HG03280 (cell line): Measurements from ENCODE around the gene ARID5B.

Experiments
- ATAC-seq: cut with Tn5 transposase; IDR thresholded peaks from one replicate; pipeline ENCODE4 v1.9.1; 2021; ENCODE audit warnings: mild to moderate bottlenecking, moderate library complexity; ENCODE audit not compliant: unreplicated experiment

The ARID5B gene

GRCh38 chr10:61987537-61987936, 86.0 kb downstream of the ARID5B start:
- ATAC-seq = peak; percentile 17

- ATAC-seq = peak; percentile 97
Measured at GRCh38 chr10:61987951-61988379, 86.5 kb downstream of the ARID5B start.

- no peak for ATAC-seq
Measured at GRCh38 chr10:61989995-61990760, 88.7 kb downstream of the ARID5B start.

- no peak for ATAC-seq
Measured at GRCh38 chr10:61990761-61991135, 89.2 kb downstream of the ARID5B start.

DNA sequence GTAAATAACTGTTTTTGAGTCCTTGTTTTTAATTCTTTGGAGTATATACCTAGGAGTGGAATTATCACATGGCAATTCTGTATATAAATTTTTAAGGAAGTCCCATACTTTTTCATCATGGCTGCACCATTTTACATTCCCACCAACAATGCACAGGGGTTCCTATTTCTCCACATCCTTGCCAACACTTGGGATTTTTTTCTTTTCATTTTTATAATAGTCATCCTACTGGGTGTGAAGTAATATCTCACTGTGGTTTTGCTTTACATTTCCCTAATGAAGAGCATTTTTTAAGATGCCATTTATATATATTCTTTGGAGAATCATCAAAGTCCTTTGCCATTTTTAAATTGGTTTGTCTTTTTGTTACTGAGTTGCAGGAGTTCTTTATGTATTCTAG, 89.7 kb downstream of the ARID5B start:
- ATAC-seq = no peak

DNA sequence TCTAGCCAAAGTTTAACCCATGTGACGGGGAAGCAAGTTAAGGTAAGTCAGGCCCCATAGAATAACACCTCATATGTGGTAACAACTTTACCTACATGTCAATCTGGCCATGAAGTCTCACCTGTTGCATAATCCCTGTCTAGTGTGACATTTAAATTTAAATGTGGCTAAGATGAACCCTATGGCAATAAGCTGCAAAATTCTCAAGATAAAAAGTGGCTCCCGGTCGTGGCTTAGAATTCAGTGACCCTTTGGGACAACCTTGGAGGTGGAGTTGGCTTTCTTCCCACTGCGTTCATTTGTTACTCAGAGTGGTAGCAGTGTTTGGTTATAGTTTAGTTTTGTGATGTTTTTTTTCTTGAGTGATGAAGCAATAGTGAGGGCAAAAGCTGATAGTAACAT, 90.6 kb downstream of the ARID5B start:
- ATAC-seq = no peak

DNA sequence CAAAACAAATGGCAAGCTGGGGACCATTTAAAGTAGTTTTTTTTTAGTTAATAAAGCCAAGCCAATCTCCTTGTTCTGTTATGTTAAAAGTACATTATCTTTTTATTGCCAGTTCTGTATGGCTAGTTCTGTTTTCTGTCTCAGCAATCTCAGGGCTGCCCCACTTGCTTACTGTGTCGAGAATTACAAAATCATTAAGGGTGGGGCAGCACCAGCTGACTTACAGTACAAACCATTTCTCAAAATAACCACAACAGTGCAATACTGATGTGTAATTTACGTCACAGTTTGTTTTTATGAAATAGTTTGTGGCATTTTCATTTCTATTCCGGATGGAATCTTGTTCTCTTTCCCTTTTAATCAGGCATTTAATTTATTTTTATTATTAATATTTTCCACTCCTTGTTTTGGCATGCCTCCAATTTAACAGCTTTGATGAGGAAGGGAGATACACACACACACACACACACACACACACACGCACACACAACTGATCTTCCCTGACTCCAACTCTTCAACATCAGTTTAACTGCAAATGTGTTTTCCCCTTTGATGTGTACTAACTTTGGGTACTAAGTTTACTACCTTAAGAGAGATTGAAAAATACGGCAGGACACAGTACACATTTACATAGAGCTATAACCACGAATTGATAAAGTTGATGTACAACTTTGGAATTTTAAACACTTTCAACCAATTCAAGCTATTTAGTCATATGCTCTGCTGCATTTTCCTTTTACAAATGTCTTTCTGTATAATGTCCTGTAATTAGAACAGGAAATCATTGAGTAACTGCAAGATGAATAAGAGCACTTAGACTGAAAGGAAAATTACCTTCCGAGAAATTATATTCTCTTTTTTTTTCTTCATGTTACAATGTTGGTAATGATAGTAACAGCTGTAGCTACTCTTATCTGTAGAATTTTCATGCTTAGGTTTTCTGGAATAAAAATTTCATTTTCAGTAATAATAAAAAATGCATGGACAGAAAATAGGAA, 91.5 kb downstream of the ARID5B start:
- ATAC-seq = peak; percentile 33

DNA sequence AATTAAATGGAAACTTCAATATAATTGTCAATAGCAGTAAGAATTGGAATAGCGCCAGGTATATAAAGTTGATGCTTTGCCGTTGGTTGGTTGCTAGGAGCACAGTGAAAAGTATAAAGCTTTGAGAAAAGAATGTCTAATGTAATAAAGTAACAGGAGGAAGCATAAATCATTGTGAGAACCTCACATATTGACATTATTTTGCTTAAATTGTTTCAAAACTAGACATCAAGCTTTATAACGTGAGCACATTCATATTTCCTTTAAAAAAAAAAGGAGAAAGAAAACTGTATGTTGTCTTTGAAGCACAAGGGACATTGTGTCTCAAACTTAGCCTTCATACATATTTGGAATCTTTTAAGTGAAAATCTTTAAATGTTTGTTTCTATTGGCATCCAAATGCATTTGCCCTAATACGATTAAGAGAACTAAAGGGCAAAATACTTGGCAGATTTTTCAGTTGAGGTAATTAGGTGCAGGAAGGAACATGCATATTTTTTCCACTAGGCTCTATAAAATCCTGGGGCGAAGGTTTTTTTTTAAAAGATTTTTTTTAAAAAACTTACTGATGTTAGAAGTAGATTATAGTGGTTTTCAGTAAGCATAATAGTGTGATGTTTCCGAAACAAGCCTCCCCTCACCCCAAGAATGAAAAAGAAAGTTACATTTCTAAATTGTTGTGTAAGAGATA, 92.4 kb downstream of the ARID5B start:
- ATAC-seq = no peak

DNA sequence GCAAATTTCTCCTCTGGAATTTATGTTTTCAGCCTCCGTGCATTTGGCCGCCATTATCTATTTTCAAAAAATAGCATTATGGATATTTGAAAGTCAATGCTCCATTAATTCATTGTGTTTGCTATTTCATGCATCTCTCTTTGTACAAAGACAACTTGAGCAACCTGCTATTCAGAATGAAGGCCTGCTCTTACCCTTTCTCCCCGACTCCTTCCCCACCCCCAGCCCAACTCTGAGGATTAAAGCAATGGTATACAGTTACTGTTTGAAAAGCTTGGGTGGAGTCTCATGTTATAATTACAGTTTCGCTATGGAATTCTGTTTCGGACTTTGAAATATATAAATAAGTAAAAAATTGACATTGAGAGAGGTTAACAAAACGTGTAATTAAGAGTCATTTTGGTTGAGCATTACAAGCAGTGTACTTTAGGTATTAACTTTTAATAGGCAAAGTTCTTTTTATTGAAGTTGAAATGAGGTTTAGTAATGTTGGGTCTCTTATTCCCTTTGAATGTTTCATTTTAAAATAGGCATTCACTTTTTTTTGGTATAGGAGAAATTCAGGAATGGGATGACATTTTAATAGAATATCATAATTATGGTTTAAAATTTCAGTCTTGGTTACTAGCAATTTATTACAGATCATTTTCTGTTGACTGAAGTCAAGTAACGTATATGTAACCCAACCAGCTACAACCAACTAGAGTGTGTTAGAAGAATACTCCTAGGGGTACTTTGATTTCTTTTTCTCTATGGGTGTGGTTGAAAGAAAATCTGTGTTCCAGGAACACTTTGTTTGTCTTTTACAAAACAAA, 93.1 kb downstream of the ARID5B start:
- no peak for ATAC-seq

- ATAC-seq = no peak
Measured at GRCh38 chr10:61995220-61995503, 93.7 kb downstream of the ARID5B start.

GRCh38 chr10:61998937-61999336, 97.4 kb downstream of the ARID5B start:
- ATAC-seq = no peak

DNA sequence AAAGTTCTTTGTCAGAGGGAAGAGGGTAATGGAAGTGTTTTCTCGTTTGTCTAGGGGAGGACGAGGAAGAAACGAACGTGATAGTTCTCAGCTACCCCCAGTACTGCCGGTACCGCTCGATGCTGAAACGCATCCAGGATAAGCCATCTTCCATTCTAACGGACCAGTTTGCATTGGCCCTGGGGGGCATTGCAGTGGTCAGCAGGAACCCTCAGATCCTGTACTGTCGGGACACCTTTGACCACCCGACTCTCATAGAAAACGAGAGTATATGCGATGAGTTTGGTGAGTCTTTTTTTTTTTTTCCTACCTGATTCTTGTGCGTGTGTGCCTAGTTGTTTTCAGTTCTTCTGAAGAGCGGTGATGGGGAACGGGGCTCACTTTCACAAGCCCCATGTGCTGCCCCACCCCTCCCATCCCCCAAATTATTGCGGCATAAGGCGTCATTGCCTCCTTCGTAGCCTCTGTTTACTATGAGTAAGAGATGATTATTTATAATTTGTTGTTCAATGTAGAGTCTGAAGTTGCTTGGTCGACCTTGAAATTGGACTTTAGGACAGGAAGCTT, 98.6 kb downstream of the ARID5B start:
- ATAC-seq = peak; percentile 85

DNA sequence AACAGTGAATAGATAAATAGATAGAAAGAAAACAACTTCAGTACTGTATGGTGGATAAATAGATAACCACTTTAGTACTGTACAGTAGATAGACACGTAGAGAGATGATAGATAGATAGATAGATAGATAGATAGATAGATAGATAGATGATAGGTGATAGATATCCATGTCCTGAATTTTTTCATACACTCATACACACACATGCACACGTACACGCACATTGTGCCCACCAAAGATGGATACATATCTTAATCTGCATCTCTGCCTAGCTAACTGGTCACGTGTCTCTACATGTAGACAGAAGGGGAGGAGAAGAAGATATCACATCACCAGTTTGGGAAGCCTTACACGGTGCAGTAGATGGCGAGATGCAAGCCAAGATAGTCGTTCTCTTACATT, 99.2 kb downstream of the ARID5B start:
- ATAC-seq = peak; percentile 21

- no peak for ATAC-seq
Measured at GRCh38 chr10:62001898-62002297, 100.4 kb downstream of the ARID5B start.

GRCh38 chr10:62002753-62003152, 101.3 kb downstream of the ARID5B start:
- no peak for ATAC-seq

GRCh38 chr10:62004042-62004441, 102.5 kb downstream of the ARID5B start:
- ATAC-seq = no peak

GRCh38 chr10:62005281-62005680, 103.8 kb downstream of the ARID5B start:
- ATAC-seq = no peak

DNA sequence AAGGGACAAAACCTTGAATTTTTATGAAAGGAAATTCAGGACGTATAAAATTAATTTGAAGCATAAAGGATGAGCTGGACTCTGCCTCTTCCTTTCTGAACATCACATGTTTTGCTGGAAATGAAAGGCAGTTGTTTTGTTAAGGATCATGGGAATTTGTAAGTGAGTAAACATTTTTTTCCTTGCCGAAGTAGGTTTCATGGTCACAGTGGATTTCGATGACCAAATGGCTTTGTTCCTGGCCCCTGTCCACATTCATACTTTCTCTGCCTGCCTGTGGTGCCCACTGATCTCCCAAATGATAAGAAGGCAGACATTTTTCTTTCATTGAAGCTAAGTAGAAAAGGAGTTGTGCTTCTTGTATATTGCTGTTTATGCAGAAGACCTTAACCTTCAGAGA, 104.2 kb downstream of the ARID5B start:
- ATAC-seq = no peak

DNA sequence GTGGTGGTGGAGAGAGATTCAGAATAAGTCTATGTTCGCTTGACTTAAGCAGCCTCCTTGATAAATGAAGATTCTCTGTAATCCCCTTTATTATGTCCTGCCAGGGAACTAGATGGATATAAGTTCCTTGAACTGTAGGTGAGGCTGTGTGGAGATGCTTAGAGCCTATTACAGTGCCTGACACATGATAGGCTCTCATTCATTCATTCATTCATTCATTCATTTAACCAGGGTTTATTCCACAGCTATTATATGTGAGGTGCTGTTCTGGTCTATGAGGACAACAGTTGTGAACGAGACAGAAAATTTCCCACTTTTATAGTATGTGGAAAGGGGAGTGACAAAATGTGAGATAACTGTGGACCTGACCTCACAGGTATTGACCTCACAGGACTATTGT, 105.6 kb downstream of the ARID5B start:
- ATAC-seq = no peak

DNA sequence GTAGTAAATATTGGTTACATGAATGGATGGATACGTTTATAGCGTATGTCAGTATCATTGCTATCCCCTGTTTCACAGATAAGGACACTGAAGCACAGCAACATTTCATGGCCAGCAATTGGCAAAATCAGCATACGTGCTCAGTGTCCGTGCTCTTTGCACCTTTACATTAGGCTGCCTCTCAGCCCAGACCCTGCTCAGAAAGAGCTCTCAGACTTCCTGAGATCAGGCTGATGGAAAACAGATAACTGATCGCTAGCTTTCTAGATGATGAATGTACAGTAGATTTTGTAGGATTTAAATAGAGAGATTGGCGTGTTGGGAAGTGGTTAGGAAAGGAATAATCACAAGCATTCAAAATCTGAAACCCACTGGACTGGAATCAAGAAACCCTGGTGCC, 106.7 kb downstream of the ARID5B start:
- no peak for ATAC-seq
